Stomach (tissue), 4 donors: ENCODE results near the gene TREML1.

Experiments
- CTCF ChIP-seq, 7 experiments: fragments of 450-650 bp in 4 of 7; fragments of 200-600 bp in 3 of 7; sonication (generic) in 3 of 7; IDR thresholded peaks; one replicate each; pipeline ENCODE4 v1.5.1; 2016 to 2019; ENCODE audit warnings: antibody characterized with exemption in 7 of 7, control low read depth in 2 of 7, mild to moderate bottlenecking in 1 of 7
- EP300 ChIP-seq: sonication (generic); formaldehyde crosslinking; IDR thresholded peaks from one replicate; pipeline ENCODE4 v1.6.1; 2017; ENCODE audit warnings: antibody characterized with exemption

GRCh38 chr6:41200296-41200900, 46.3 kb upstream of the TREML1 start:
- TF ChIP-seq EP300, result no peak
- TF ChIP-seq CTCF (IDR thresholded peaks at IDR 0.05), result no peak
